22Rv1 (cell line): Measurements from ENCODE around the gene MAD1L1.

Source experiments
- CTCF ChIP-seq: fragments of 450-650 bp; IDR thresholded peaks from 2 replicates; pipeline ENCODE4 v1.5.1; 2017; ENCODE audit warnings: mild to moderate bottlenecking
- ZFX ChIP-seq: fragments of 450-650 bp; IDR thresholded peaks from 2 replicates; pipeline ENCODE4 v1.6.1; 2017; ENCODE audit warnings: antibody characterized with exemption, borderline replicate concordance

- TF ChIP-seq CTCF (no peak), ZFX (no peak)
Observed at GRCh38 chr7:1925973-1926907, 306.5 kb downstream of the MAD1L1 start.
